ENCODE measurements around the gene C6orf136.
"Not testable (repeated sequence)": the region's sequence is repeated elsewhere in the genome, so short reads cannot be mapped to it uniquely, and the experiment has no call there.

C6orf136 gene

GRCh38 chr6:30646450-30647241 lies at the start of gene C6orf136:
TSS of gene C6orf136 (plus strand) at chr6:30647133. CDS start at chr6:30647232, 99 bp downstream.
- H3K27ac ChIP-seq, result peak within 1 kb of the TSS; percentile 75 to 97 (median 91)
- peak within 1 kb of the TSS; percentile 83 to 99 (median 96) for H3K4me3 ChIP-seq

GRCh38 chr6:30597315-30598144 lies 49.4 kb upstream of the C6orf136 start:
- H3K27ac ChIP-seq, H3K4me3 ChIP-seq: not testable (repeated sequence)

GRCh38 chr6:30598912-30599624 lies 47.9 kb upstream of the C6orf136 start:
- H3K27ac ChIP-seq, result peak overlapping the region in 1 of 21 experiments; percentile 29
- H3K4me3 ChIP-seq, result no peak overlapping the region

- H3K27ac ChIP-seq, result peak overlapping the region in 1 of 21 experiments; percentile 29
- no peak overlapping the region for H3K4me3 ChIP-seq
Observed at GRCh38 chr6:30599625-30600324, 47.2 kb upstream of the C6orf136 start.

GRCh38 chr6:30600451-30600961 lies 46.4 kb upstream of the C6orf136 start:
- Histone ChIP-seq H3K4me3 (no peak overlapping the region), H3K27ac (no peak overlapping the region)

GRCh38 chr6:30601436-30601814 lies 45.5 kb upstream of the C6orf136 start:
- H3K4me3 ChIP-seq, result no peak overlapping the region

GRCh38 chr6:30601815-30602641 lies 44.9 kb upstream of the C6orf136 start:
- no peak overlapping the region for H3K4me3 ChIP-seq
- H3K27ac ChIP-seq, result no peak overlapping the region

More at GRCh38 chr6:30601436-30601814, 45.5 kb upstream of the C6orf136 start:
- no peak overlapping the region for H3K27ac ChIP-seq

- H3K4me3 ChIP-seq, result no peak overlapping the region
Observed at GRCh38 chr6:30603961-30604360, 43.0 kb upstream of the C6orf136 start.

GRCh38 chr6:30610065-30610464 lies 36.9 kb upstream of the C6orf136 start:
- Histone ChIP-seq H3K4me3 (no peak overlapping the region), H3K27ac (peak overlapping the region in 3 of 21 experiments; percentile 14 to 33 (median 21))

More at GRCh38 chr6:30603961-30604360, 43.0 kb upstream of the C6orf136 start:
- H3K27ac ChIP-seq, result no peak overlapping the region

GRCh38 chr6:30611150-30611855 lies 35.6 kb upstream of the C6orf136 start:
- Histone ChIP-seq H3K27ac (peak overlapping the region in 5 of 21 experiments; percentile 21 to 45 (median 28)), H3K4me3 (no peak overlapping the region)

GRCh38 chr6:30611856-30612194 lies 35.1 kb upstream of the C6orf136 start:
- Histone ChIP-seq H3K4me3 (no peak overlapping the region), H3K27ac (peak overlapping the region in 2 of 21 experiments; percentile 17 to 31)

- H3K4me3 ChIP-seq, result no peak overlapping the region
- H3K27ac ChIP-seq, result peak overlapping the region in 5 of 21 experiments; percentile 6 to 66 (median 17)
Observed at GRCh38 chr6:30612213-30612612, 34.7 kb upstream of the C6orf136 start.

GRCh38 chr6:30612687-30613248 lies 34.2 kb upstream of the C6orf136 start:
- peak overlapping the region in 5 of 21 experiments; percentile 7 to 93 (median 33) for H3K27ac ChIP-seq
- H3K4me3 ChIP-seq, result no peak overlapping the region

- peak overlapping the region in 9 of 21 experiments; percentile 93 to 100 (median 95) for H3K27ac ChIP-seq
- peak overlapping the region in 2 of 7 experiments; percentile 80 to 86 for H3K4me3 ChIP-seq
Observed at GRCh38 chr6:30613251-30614043, 33.5 kb upstream of the C6orf136 start.

- peak overlapping the region in 20 of 21 experiments; percentile 24 to 100 (median 94) for H3K27ac ChIP-seq
- H3K4me3 ChIP-seq, result peak overlapping the region; percentile 21 to 97 (median 80)
Observed at GRCh38 chr6:30614044-30614842, 32.7 kb upstream of the C6orf136 start.

- Histone ChIP-seq H3K27ac (peak overlapping the region; percentile 62 to 100 (median 97)), H3K4me3 (peak overlapping the region; percentile 58 to 97 (median 80))
Observed at GRCh38 chr6:30614843-30615218, 32.1 kb upstream of the C6orf136 start.

Data from skin epidermis (tissue), 12 donors.